Neural progenitor cell (in vitro differentiated cells): ENCODE data around the gene PRRG4. TPM values are rescaled to one million over a fixed set of nuclear protein-coding genes. Genes with fewer than 3 reads are reported as not detected.

Experiments used
- DNase-seq: peaks from one replicate; pipeline ENCODE4 v3.0.0-alpha.2; 2016; ENCODE audit warnings: low spot score
- H2AFZ ChIP-seq: fragments of 200-600 bp; sonication (generic); replicated peaks from 2 replicates; pipeline ENCODE4 v1.6.1; 2016; ENCODE audit warnings: antibody characterized with exemption
- H3F3A ChIP-seq: fragments of 200-600 bp; sonication (generic); 2 replicates; pipeline ENCODE4 v1.6.1; 2016; ENCODE audit warnings: antibody characterized with exemption, low read depth
- H3K27ac ChIP-seq: fragments of 200-600 bp; sonication (generic); 2 replicates; pipeline ENCODE4 v1.5.1; 2016; ENCODE audit warnings: mild to moderate bottlenecking
- H3K27me3 ChIP-seq: fragments of 200-600 bp; sonication (generic); 2 replicates; pipeline ENCODE4 v1.6.1; 2016; ENCODE audit warnings: mild to moderate bottlenecking, moderate library complexity
- H3K36me3 ChIP-seq: fragments of 200-600 bp; sonication (generic); 2 replicates; pipeline ENCODE4 v1.5.1; 2016
- H3K4me1 ChIP-seq: fragments of 200-600 bp; sonication (generic); 2 replicates; pipeline ENCODE4 v1.6.1; 2016; ENCODE audit warnings: mixed run types
- H3K4me2 ChIP-seq: fragments of 200-600 bp; sonication (generic); 2 replicates; pipeline ENCODE4 v1.6.1; 2016
- H3K4me3 ChIP-seq: fragments of 200-600 bp; sonication (generic); 2 replicates; pipeline ENCODE4 v1.5.1; 2016
- H3K79me2 ChIP-seq: fragments of 200-600 bp; sonication (generic); 2 replicates; pipeline ENCODE4 v1.6.1; 2016; ENCODE audit warnings: low read depth
- H3K9ac ChIP-seq: fragments of 200-600 bp; sonication (generic); 2 replicates; pipeline ENCODE4 v1.6.1; 2016
- H3K9me3 ChIP-seq: fragments of 200-600 bp; sonication (generic); 2 replicates; pipeline ENCODE4 v1.5.1; 2016; ENCODE audit warnings: low read depth
- H4K20me1 ChIP-seq: fragments of 200-600 bp; sonication (generic); 2 replicates; pipeline ENCODE4 v1.6.1; 2016; ENCODE audit warnings: low read depth
- H3K27ac Mint-ChIP-seq: 3 replicates; pipeline ENCODE4 v1.8.0; 2021; ENCODE audit warnings: mixed read lengths
- H3K27me3 Mint-ChIP-seq: 2 replicates; pipeline ENCODE4 v1.8.0; 2022; ENCODE audit warnings: low read depth, mild to moderate bottlenecking, inconsistent platforms, moderate library complexity, mixed read lengths; ENCODE audit not compliant: insufficient read depth
- H3K36me3 Mint-ChIP-seq: 3 replicates; pipeline ENCODE4 v1.8.0; 2021; ENCODE audit warnings: mixed read lengths
- H3K4me1 Mint-ChIP-seq: 3 replicates; pipeline ENCODE4 v1.8.0; 2021; ENCODE audit warnings: mixed read lengths
- H3K4me3 Mint-ChIP-seq: 3 replicates; pipeline ENCODE4 v1.8.0; 2021; ENCODE audit warnings: mild to moderate bottlenecking, moderate library complexity, mixed read lengths
- H3K9me3 Mint-ChIP-seq: 3 replicates; pipeline ENCODE4 v1.8.0; 2020; ENCODE audit warnings: mixed read lengths
- CTCF ChIP-seq: fragments of 200-600 bp; sonication (generic); IDR thresholded peaks from 2 replicates; pipeline ENCODE4 v1.5.1; 2017; ENCODE audit warnings: antibody characterized with exemption, mild to moderate bottlenecking
- EZH2 ChIP-seq: fragments of 200-600 bp; sonication (generic); IDR thresholded peaks from 2 replicates; pipeline ENCODE4 v1.6.1; 2017; ENCODE audit warnings: antibody characterized with exemption, mild to moderate bottlenecking, moderate library complexity
- EZH2phosphoT487 ChIP-seq: fragments of 200-600 bp; sonication (generic); IDR thresholded peaks from 2 replicates; pipeline ENCODE4 v1.6.1; 2017; ENCODE audit warnings: antibody characterized with exemption
- total RNA-seq: library from RNA; depleted of rRNA; stranded (reverse); fragments of >200 nt; gene quantifications from 2 replicates; pipeline ENCODE4 v1.2.3, GENCODE V29; 2015; ENCODE audit warnings: low replicate concordance

The PRRG4 gene
- total RNA-seq, 1 donor from 2014 or later: 0.06 TPM

GRCh38 chr11:32897103-32897502, 67.4 kb downstream of the PRRG4 start:
- Histone ChIP-seq H3K4me2 (no peak overlapping the region), H3K27me3 (no peaks in the 10 kb centered on the region), H3K27ac (no peak overlapping the region), H3K9me3 (no peaks in the 10 kb centered on the region), H3K4me1 (peaks cover 15% of the 10 kb centered on the region), H3K36me3 (no peaks in the 10 kb centered on the region), H3K79me2 (peaks cover 92% of the 10 kb centered on the region), H2AFZ (no peak overlapping the region), H3K9ac (no peak overlapping the region), H3K4me3 (no peak overlapping the region), H3F3A (peaks cover 24% of the 10 kb centered on the region), H4K20me1 (peaks cover 43% of the 10 kb centered on the region)
- TF ChIP-seq CTCF (no peak), EZH2phosphoT487 (no peak)
- Mint-ChIP-seq H3K36me3 (peaks cover 33% of the 10 kb centered on the region), H3K4me3 (no peak overlapping the region), H3K4me1 (peaks cover 22% of the 10 kb centered on the region), H3K27me3 (peaks cover 9% of the 10 kb centered on the region), H3K9me3 (no peaks in the 10 kb centered on the region), H3K27ac (no peak overlapping the region)
- no peak for DNase-seq

GRCh38 chr11:32899438-32899837, 69.7 kb downstream of the PRRG4 start:
- Histone ChIP-seq H2AFZ (no peak overlapping the region), H3K9ac (no peak overlapping the region), H3K36me3 (no peaks in the 10 kb centered on the region), H4K20me1 (peaks cover 66% of the 10 kb centered on the region), H3K4me2 (no peak overlapping the region), H3K79me2 (peaks cover 100% of the 10 kb centered on the region), H3K27me3 (no peaks in the 10 kb centered on the region), H3K4me3 (no peak overlapping the region), H3K27ac (no peak overlapping the region), H3F3A (peaks cover 6% of the 10 kb centered on the region), H3K9me3 (no peaks in the 10 kb centered on the region), H3K4me1 (peaks cover 15% of the 10 kb centered on the region)
- H3K36me3 Mint-ChIP-seq: peaks cover 43% of the 10 kb centered on the region
- DNase-seq: no peak
- H3K27me3 Mint-ChIP-seq: peaks cover 2% of the 10 kb centered on the region
- H3K27ac Mint-ChIP-seq: no peak overlapping the region
- peaks cover 24% of the 10 kb centered on the region for H3K4me1 Mint-ChIP-seq
- no peak for TF ChIP-seq EZH2phosphoT487
- H3K4me3 Mint-ChIP-seq: no peak overlapping the region
- H3K9me3 Mint-ChIP-seq: no peaks in the 10 kb centered on the region

GRCh38 chr11:32902089-32902665, 72.5 kb downstream of the PRRG4 start:
- TF ChIP-seq EZH2phosphoT487: no peak
- TF ChIP-seq EZH2: no peak
- no peak for TF ChIP-seq CTCF
- no peaks in the 10 kb centered on the region for H3K27me3 ChIP-seq
- no peaks in the 10 kb centered on the region for H3F3A ChIP-seq
- H3K79me2 ChIP-seq: peaks cover 100% of the 10 kb centered on the region
- Mint-ChIP-seq H3K27me3 (peaks cover 2% of the 10 kb centered on the region), H3K36me3 (peaks cover 45% of the 10 kb centered on the region), H3K4me1 (peaks cover 21% of the 10 kb centered on the region), H3K4me3 (no peak overlapping the region), H3K9me3 (peaks cover 4% of the 10 kb centered on the region), H3K27ac (no peak overlapping the region)
- no peak overlapping the region for H3K4me2 ChIP-seq
- H4K20me1 ChIP-seq: peaks cover 79% of the 10 kb centered on the region
- H3K9me3 ChIP-seq: no peaks in the 10 kb centered on the region
- H3K27ac ChIP-seq: no peak overlapping the region
- no peak overlapping the region for H3K9ac ChIP-seq
- H3K4me3 ChIP-seq: no peak overlapping the region
- H2AFZ ChIP-seq: no peak overlapping the region
- peaks cover 9% of the 10 kb centered on the region for H3K4me1 ChIP-seq
- no peak for DNase-seq
- H3K36me3 ChIP-seq: no peaks in the 10 kb centered on the region

- peaks cover 46% of the 10 kb centered on the region for H3K36me3 Mint-ChIP-seq
Observed at GRCh38 chr11:32905028-32905667, 75.4 kb downstream of the PRRG4 start.

More at GRCh38 chr11:32905028-32905667, 75.4 kb downstream of the PRRG4 start:
- no peak for DNase-seq
- Histone ChIP-seq H3K4me1 (peaks cover 9% of the 10 kb centered on the region), H3K9me3 (no peaks in the 10 kb centered on the region), H4K20me1 (peaks cover 86% of the 10 kb centered on the region), H3K27me3 (no peaks in the 10 kb centered on the region), H3K36me3 (no peaks in the 10 kb centered on the region), H3F3A (no peaks in the 10 kb centered on the region), H2AFZ (no peak overlapping the region), H3K4me2 (no peak overlapping the region), H3K4me3 (no peak overlapping the region), H3K79me2 (peaks cover 100% of the 10 kb centered on the region), H3K27ac (peak overlapping the region; percentile 41), H3K9ac (no peak overlapping the region)
- no peak for TF ChIP-seq CTCF
- no peak for TF ChIP-seq EZH2phosphoT487
- no peak for TF ChIP-seq EZH2
- Mint-ChIP-seq H3K4me1 (peaks cover 16% of the 10 kb centered on the region), H3K4me3 (no peak overlapping the region), H3K27ac (no peak overlapping the region), H3K27me3 (no peaks in the 10 kb centered on the region), H3K9me3 (peaks cover 14% of the 10 kb centered on the region)
